ENCODE data around the gene ELK4.

ELK4 gene

GRCh38 chr1:205561501-205562203, 70.2 kb downstream of the ELK4 start:
- Histone ChIP-seq H3K4me3 (ENCODE audit: severe bottlenecking) (no peak overlapping the region), H3K9me3 (ENCODE audit: severe bottlenecking) (peaks cover 7% of the 10 kb centered on the region), H3K27ac (ENCODE audit: poor library complexity, severe bottlenecking) (no peak overlapping the region), H3K27me3 (ENCODE audit: insufficient read depth, poor library complexity, severe bottlenecking) (peaks cover 1% of the 10 kb centered on the region), H3K36me3 (ENCODE audit: low read depth) (no peaks in the 10 kb centered on the region), H3K4me1 (ENCODE audit: insufficient read depth, poor library complexity, severe bottlenecking) (no peaks in the 10 kb centered on the region)
- TF ChIP-seq, protein P1, sequence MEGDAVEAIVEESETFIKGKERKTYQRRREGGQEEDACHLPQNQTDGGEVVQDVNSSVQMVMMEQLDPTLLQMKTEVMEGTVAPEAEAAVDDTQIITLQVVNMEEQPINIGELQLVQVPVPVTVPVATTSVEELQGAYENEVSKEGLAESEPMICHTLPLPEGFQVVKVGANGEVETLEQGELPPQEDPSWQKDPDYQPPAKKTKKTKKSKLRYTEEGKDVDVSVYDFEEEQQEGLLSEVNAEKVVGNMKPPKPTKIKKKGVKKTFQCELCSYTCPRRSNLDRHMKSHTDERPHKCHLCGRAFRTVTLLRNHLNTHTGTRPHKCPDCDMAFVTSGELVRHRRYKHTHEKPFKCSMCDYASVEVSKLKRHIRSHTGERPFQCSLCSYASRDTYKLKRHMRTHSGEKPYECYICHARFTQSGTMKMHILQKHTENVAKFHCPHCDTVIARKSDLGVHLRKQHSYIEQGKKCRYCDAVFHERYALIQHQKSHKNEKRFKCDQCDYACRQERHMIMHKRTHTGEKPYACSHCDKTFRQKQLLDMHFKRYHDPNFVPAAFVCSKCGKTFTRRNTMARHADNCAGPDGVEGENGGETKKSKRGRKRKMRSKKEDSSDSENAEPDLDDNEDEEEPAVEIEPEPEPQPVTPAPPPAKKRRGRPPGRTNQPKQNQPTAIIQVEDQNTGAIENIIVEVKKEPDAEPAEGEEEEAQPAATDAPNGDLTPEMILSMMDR (IDR thresholded peaks at IDR 0.05; ENCODE audit: poor library complexity, severe bottlenecking): no peak
- no peak for ATAC-seq (ENCODE audit: low read depth)
- no peak for DNase-seq (ENCODE audit: low spot score)

Measured in RWPE2 (cell line).